Stimulated activated CD4-positive, alpha-beta T cell treated with anti-CD3 and anti-CD28 coated beads, Interleukin-4, amount 100 ng/mL, for 24 hours (primary cell): ENCODE data around the gene COG6.

Experiments used
- DNase-seq: peaks from one replicate; pipeline ENCODE4 v3.0.0-alpha.2; 2020

The COG6 gene

GRCh38 chr13:39770221-39771090, 115.0 kb downstream of the COG6 start:
- no peak for DNase-seq

GRCh38 chr13:39773833-39774232, 118.4 kb downstream of the COG6 start:
- no peak for DNase-seq

GRCh38 chr13:39776439-39776838, 121.0 kb downstream of the COG6 start:
- peak; percentile 27 for DNase-seq

- no peak for DNase-seq
Measured at GRCh38 chr13:39777021-39777420, 121.6 kb downstream of the COG6 start.

- DNase-seq, result peak; percentile 66
Measured at GRCh38 chr13:39777527-39778061, 122.1 kb downstream of the COG6 start.

GRCh38 chr13:39779337-39780265, 124.1 kb downstream of the COG6 start:
- peak; percentile 23 for DNase-seq

- DNase-seq, result no peak
Measured at GRCh38 chr13:39780711-39781110, 125.2 kb downstream of the COG6 start.

GRCh38 chr13:39781381-39781780, 125.9 kb downstream of the COG6 start:
- DNase-seq, result no peak

GRCh38 chr13:39783051-39783450, 127.6 kb downstream of the COG6 start:
- DNase-seq, result no peak

GRCh38 chr13:39784347-39784746, 128.9 kb downstream of the COG6 start:
- DNase-seq, result no peak

- DNase-seq, result no peak
Measured at GRCh38 chr13:39786091-39786490, 130.6 kb downstream of the COG6 start.

GRCh38 chr13:39787086-39787487, 131.6 kb downstream of the COG6 start:
- DNase-seq, result no peak

GRCh38 chr13:39788102-39788501, 132.6 kb downstream of the COG6 start:
- no peak for DNase-seq

GRCh38 chr13:39789451-39789850, 134.0 kb downstream of the COG6 start:
- DNase-seq, result no peak
